ENCODE results near the gene NDUFAF2. TPM values are rescaled to one million over a fixed set of nuclear protein-coding genes. Genes with fewer than 3 reads are reported as not detected.
A peak's percentile ranks its signal among the peaks of the same experiment; 100 is the strongest.

The NDUFAF2 gene
- total RNA-seq, 3 donors from 2014 or later (not counting 1 experiment from before 2014, with no cell fraction given): 5.6 to 7.6 (median 7.0) TPM

GRCh38 chr5:61051267-61051666 lies 106.3 kb downstream of the NDUFAF2 start:
- DNase-seq: no peak
- Histone ChIP-seq H3K4me1 (ENCODE audit: control insufficient read depth, insufficient read depth, low read length) (no peaks in the 10 kb centered on the region), H3K9me3 (ENCODE audit: control insufficient read depth, insufficient read depth, low read length) (no peaks in the 10 kb centered on the region), H3K36me3 (ENCODE audit: control insufficient read depth, insufficient read depth, low read length) (no peaks in the 10 kb centered on the region), H3K4me3 (ENCODE audit: low read length) (no peak overlapping the region), H3K27ac (ENCODE audit: low read length) (no peak overlapping the region), H3K27me3 (ENCODE audit: control insufficient read depth, insufficient read depth, low read length) (no peaks in the 10 kb centered on the region)
- Mint-ChIP-seq H3K4me3 (no peak overlapping the region), H3K9me3 (no peaks in the 10 kb centered on the region), H3K27me3 (ENCODE audit: low read depth in 2 of 2) (no peaks in the 10 kb centered on the region), H3K4me1 (no peaks in the 10 kb centered on the region), H3K27ac (no peak overlapping the region), H3K36me3 (no peaks in the 10 kb centered on the region)
- 82% methylated on average over 1 of the region's 1 CpG for WGBS (ENCODE audit: insufficient coverage)
- TF ChIP-seq, protein P1, sequence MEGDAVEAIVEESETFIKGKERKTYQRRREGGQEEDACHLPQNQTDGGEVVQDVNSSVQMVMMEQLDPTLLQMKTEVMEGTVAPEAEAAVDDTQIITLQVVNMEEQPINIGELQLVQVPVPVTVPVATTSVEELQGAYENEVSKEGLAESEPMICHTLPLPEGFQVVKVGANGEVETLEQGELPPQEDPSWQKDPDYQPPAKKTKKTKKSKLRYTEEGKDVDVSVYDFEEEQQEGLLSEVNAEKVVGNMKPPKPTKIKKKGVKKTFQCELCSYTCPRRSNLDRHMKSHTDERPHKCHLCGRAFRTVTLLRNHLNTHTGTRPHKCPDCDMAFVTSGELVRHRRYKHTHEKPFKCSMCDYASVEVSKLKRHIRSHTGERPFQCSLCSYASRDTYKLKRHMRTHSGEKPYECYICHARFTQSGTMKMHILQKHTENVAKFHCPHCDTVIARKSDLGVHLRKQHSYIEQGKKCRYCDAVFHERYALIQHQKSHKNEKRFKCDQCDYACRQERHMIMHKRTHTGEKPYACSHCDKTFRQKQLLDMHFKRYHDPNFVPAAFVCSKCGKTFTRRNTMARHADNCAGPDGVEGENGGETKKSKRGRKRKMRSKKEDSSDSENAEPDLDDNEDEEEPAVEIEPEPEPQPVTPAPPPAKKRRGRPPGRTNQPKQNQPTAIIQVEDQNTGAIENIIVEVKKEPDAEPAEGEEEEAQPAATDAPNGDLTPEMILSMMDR (IDR thresholded peaks at IDR 0.05): no peak
- ATAC-seq: no peak
- intact Hi-C loops (cut with micrococcal nuclease): no loop called here

DNA sequence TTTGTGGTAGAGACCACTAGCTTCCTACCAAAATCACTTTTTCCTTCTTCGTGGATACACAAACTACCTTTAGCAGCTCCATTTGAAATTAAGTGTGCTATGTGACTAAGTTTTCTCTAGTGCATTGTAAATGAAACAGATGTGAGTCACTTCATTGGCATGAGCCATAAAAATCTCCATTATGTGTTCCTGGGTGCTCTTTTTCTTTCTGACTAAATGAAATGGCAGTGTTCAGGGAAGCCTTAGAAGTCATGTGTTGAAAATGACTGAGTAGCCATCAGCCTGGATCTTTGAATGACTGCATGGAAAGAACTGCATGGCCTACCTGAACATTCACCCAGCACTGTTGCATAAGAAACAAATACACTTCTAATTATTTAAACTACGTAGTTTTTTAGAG lies 107.9 kb downstream of the NDUFAF2 start:
- ATAC-seq (no peak), DNase-seq (no peak)
- no peaks in the 10 kb centered on the region for H3K27me3 Mint-ChIP-seq (ENCODE audit: low read depth in 2 of 2)
- H3K36me3 Mint-ChIP-seq: no peaks in the 10 kb centered on the region
- Histone ChIP-seq H3K27ac (ENCODE audit: low read length) (no peak overlapping the region), H3K27me3 (ENCODE audit: control insufficient read depth, insufficient read depth, low read length) (no peaks in the 10 kb centered on the region), H3K4me3 (ENCODE audit: low read length) (no peak overlapping the region), H3K9me3 (ENCODE audit: control insufficient read depth, insufficient read depth, low read length) (no peaks in the 10 kb centered on the region), H3K4me1 (ENCODE audit: control insufficient read depth, insufficient read depth, low read length) (no peaks in the 10 kb centered on the region), H3K36me3 (ENCODE audit: control insufficient read depth, insufficient read depth, low read length) (no peaks in the 10 kb centered on the region)
- H3K9me3 Mint-ChIP-seq: no peaks in the 10 kb centered on the region
- no peaks in the 10 kb centered on the region for H3K4me1 Mint-ChIP-seq
- TF ChIP-seq, protein P1 (IDR thresholded peaks at IDR 0.05): no peak
- H3K27ac Mint-ChIP-seq: no peak overlapping the region
- intact Hi-C loops (cut with micrococcal nuclease): no loop called here
- no CpG with 5 or more reads among the region's 2 CpGs for WGBS (ENCODE audit: insufficient coverage)
- H3K4me3 Mint-ChIP-seq: no peak overlapping the region

DNA sequence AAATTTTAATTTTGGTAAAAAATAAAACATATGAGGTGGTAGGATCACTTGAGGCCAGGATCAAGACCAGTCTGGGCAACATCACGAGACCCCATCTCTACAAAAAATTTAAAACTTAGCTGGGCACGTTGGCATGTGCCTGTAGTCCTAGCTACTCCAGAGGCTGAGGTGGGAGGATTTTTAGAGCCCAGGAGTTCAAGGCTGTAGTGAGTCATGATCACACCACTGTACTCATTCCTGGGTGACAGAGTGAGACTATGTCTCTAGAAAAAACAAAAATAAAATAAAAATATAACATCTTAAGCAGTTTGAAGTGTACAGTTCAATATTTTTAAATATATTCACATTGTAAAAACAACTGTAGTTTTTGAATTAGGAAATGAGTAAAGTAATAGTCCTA lies 108.9 kb downstream of the NDUFAF2 start:
- Mint-ChIP-seq H3K36me3 (no peaks in the 10 kb centered on the region), H3K27me3 (ENCODE audit: low read depth in 2 of 2) (no peaks in the 10 kb centered on the region), H3K4me3 (no peak overlapping the region), H3K27ac (no peak overlapping the region), H3K9me3 (no peaks in the 10 kb centered on the region), H3K4me1 (no peaks in the 10 kb centered on the region)
- Histone ChIP-seq H3K4me3 (ENCODE audit: low read length) (no peak overlapping the region), H3K36me3 (ENCODE audit: control insufficient read depth, insufficient read depth, low read length) (no peaks in the 10 kb centered on the region), H3K27me3 (ENCODE audit: control insufficient read depth, insufficient read depth, low read length) (no peaks in the 10 kb centered on the region), H3K9me3 (ENCODE audit: control insufficient read depth, insufficient read depth, low read length) (no peaks in the 10 kb centered on the region), H3K4me1 (ENCODE audit: control insufficient read depth, insufficient read depth, low read length) (no peaks in the 10 kb centered on the region), H3K27ac (ENCODE audit: low read length) (no peak overlapping the region)
- no CpG with 5 or more reads among the region's 2 CpGs for WGBS (ENCODE audit: insufficient coverage)
- DNase-seq (no peak), ATAC-seq (no peak)
- TF ChIP-seq, protein P1 (IDR thresholded peaks at IDR 0.05): no peak
- intact Hi-C loops (cut with micrococcal nuclease): no loop called here

DNA sequence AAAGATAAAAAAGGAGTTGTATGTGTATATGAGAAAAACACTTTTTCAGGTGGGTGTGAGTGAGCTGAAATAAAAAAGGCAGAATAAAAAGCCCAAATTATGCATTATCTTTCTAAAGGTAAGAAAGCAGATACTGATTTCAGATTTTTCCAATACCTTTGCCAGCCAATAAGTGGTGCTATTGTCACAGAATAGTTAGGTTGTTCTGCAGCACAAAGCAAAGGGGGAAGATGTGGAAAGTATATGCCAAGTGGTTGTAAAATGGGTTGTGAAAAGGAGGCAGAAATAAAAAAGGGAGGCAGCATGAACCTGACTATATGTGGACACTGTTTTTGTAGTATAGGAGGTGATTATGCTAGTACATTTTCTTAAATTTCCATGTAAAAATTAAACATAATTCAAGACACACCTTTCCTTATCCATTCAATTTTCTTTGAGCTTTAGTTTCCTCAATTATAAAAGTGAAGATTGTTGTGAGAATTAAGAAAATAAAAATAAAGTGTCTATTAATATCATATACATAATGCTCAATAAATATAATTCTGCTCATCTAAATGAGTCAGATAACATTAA lies 110.5 kb downstream of the NDUFAF2 start:
- Mint-ChIP-seq H3K27ac (no peak overlapping the region), H3K27me3 (ENCODE audit: low read depth in 2 of 2) (no peaks in the 10 kb centered on the region), H3K4me3 (no peak overlapping the region), H3K36me3 (no peaks in the 10 kb centered on the region), H3K4me1 (no peaks in the 10 kb centered on the region), H3K9me3 (no peaks in the 10 kb centered on the region)
- H3K27ac ChIP-seq (ENCODE audit: low read length): no peak overlapping the region
- no peak overlapping the region for H3K4me3 ChIP-seq (ENCODE audit: low read length)
- TF ChIP-seq, protein P1 (IDR thresholded peaks at IDR 0.05): peak; percentile 50
- H3K4me1 ChIP-seq (ENCODE audit: control insufficient read depth, insufficient read depth, low read length): no peaks in the 10 kb centered on the region
- no peaks in the 10 kb centered on the region for H3K36me3 ChIP-seq (ENCODE audit: control insufficient read depth, insufficient read depth, low read length)
- no peaks in the 10 kb centered on the region for H3K27me3 ChIP-seq (ENCODE audit: control insufficient read depth, insufficient read depth, low read length)
- ATAC-seq: peak in 1 of 3 donors; percentile 53
- peak in 1 of 2 donors; percentile 57 for DNase-seq
- no peaks in the 10 kb centered on the region for H3K9me3 ChIP-seq (ENCODE audit: control insufficient read depth, insufficient read depth, low read length)
- intact Hi-C loops (cut with micrococcal nuclease): loop anchor here (1.0 kb wide), 1 partner anchor 603 kb away; no protein-coding TSS in a partner anchor

All from natural killer cell (primary cell).